GM21360 (cell line): ENCODE results near the gene CDK5RAP2.

ENCODE experiments used
- ATAC-seq: cut with Tn5 transposase; IDR thresholded peaks from one replicate; pipeline ENCODE4 v1.9.1; 2021; ENCODE audit warnings: mild to moderate bottlenecking, moderate library complexity; ENCODE audit not compliant: unreplicated experiment

The CDK5RAP2 gene

GRCh38 chr9:120386390-120387131 is 193.4 kb downstream of the CDK5RAP2 start:
- ATAC-seq, result no peak

DNA sequence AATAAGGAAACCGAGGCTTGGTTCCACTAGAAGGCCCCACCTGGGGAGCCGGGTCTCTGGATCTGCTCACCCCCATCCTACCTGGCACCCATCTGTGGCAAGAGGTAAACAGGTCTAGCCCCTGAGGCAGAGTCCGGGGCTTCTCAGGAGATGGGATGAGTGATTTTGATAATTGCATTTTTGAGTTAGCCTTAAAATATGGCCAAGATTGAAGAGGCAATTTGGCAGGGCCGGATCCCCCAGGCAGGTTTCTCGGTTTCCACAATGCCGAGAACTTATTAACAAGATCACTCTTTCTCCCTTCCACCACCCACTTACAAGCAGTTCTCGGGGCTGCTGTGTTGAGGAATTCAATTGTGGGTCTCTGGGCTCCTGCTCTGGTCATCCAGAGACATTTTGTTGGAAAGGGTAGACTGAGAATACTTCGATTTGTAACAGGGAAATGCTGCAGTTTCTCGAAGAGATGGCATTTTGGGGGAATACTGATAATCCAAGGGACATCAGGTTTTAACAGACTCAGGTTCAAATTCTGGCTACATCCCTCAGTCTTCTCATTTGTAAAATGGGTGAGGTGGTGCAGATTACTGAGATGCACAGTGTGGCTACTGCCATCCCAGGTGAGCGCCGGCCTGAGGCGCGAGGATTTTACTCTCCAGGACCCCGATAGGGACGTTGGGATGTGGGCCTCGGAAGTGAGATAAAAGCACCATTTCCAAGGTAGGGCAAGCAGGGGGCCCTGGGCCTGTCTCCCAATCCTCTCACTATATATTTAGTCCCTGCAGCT is 194.2 kb downstream of the CDK5RAP2 start:
- ATAC-seq, result no peak

- no peak for ATAC-seq
These were observed 195.1 kb downstream of the CDK5RAP2 start for GRCh38 chr9:120384925-120385272.

- ATAC-seq, result no peak
These were observed 195.7 kb downstream of the CDK5RAP2 start for GRCh38 chr9:120383999-120384924.

- no peak for ATAC-seq
These were observed 196.4 kb downstream of the CDK5RAP2 start for GRCh38 chr9:120383611-120383998.

DNA sequence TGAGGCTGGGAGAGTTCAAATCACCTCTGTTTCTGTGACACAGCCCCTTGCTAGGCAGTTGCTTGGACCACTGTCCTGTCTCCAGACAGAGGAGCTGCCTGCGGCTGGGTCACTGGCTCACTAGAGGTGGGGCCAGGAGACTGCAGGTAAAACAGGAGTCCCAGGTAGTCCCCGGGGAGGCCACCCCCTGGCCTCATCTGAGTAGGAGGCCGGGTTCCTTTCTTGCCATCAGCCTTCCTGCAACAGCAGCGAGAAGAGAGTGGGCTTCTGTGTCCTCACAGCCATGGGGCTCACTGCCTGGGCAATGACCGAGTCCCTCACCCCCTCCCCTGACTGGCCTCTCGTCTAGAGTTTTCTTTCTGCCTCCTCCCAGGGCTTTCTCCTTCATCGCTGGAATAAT is 197.5 kb downstream of the CDK5RAP2 start:
- ATAC-seq, result no peak

- no peak for ATAC-seq
These were observed 198.1 kb downstream of the CDK5RAP2 start for GRCh38 chr9:120381839-120382238.

DNA sequence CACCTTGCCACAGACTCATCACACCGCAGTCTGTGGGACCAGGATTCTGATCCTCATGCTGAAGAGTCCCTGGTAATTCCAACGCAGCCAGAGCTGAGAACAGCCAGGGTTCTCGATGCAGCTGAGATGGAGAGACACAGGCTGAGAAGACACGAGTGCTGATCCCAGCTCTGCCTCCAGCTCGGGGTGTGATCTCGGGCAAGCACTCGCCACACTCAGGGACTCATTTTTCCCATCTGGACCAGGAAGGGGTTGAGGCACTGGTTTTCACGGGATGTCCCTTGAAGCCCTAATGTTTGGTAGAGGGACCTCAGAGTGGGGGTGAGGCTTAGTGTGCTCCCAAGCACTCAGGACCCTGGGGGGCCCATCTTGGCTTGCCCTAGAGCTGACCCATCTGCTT is 200.4 kb downstream of the CDK5RAP2 start:
- ATAC-seq, result no peak

GRCh38 chr9:120378680-120379079 is 201.3 kb downstream of the CDK5RAP2 start:
- no peak for ATAC-seq

DNA sequence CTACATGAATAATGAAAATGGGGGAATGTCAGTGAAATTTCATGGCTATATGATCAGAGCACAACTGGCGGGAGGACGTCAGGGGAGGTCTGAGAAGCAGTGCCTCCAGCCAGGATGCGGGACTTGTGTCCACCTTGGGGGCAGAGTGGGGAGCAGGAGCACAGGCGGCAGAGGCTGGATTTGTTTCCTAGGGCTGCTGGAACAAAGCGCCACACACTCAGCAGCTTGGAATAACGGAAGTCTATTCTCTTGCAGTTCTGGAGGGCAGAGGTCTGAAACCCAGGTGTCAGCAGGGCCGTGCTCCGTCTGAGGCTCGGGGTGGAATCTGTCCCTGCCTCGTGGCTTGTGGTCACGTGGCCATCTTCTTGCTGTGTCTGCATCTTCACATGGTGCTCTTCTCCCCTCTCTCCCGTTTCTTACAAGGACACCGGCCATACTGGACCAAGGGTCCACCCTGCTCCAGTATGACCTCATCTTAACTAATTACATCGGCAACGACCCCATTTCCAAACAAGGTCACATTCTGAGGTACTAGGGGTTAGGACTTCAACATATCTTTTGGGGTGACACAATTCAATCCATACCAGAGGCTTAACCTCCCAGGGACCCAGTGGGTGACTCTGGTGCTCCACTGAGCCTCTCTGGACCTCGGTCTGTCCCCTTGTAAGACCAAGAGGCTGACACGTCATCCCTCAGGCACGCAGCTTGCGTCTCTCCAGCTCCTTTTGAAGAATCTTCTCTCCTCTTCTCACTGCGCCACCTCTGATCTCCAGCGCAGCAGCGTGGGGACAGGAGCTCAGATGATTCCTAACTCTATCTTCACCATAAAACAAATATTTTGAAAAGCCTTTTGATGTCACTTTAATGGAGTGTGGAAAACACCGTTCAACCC is 202.5 kb downstream of the CDK5RAP2 start:
- ATAC-seq, result no peak

GRCh38 chr9:120376101-120376500 is 203.9 kb downstream of the CDK5RAP2 start:
- no peak for ATAC-seq

- no peak for ATAC-seq
These were observed 204.7 kb downstream of the CDK5RAP2 start for GRCh38 chr9:120375316-120375715.

GRCh38 chr9:120374817-120375216 is 205.2 kb downstream of the CDK5RAP2 start:
- ATAC-seq, result no peak

DNA sequence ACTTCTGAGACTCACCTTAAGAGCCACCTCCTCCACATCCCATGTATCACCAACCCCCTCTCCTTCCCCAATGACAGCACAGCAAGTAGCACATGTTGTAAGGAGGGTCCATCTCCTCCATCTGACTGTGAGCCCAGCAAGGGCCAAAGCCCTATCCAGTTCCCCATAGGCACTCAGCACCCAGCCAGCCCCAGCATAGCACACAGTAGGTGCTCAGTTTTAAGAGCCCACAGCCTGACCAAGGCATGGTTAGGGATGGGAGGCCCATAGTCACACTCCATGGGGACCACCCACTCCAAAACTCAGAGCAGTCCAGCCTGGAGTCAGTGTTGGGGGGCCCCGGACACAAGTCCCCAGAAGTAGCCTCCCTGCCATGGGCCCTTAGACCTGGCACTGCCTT is 205.7 kb downstream of the CDK5RAP2 start:
- no peak for ATAC-seq

DNA sequence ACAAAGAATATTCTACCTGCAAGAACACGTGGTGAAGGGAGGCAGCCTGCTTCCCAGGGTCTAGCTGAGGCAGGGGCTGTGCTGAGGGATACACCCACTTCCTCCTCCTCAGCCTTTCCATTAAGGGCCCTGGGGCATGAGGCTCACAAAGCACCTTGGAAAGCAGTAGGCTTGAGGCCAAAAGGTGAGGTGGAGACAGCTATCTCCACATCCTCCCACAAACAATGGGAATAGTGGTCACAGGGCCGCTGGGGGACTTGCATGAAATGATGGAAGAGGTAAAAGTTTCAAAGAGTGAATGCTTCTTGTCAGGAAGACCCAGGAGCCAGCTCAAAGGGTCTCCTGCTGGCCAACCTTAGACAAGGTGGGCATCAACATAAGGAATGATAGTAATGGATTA is 207.9 kb downstream of the CDK5RAP2 start:
- ATAC-seq, result no peak

DNA sequence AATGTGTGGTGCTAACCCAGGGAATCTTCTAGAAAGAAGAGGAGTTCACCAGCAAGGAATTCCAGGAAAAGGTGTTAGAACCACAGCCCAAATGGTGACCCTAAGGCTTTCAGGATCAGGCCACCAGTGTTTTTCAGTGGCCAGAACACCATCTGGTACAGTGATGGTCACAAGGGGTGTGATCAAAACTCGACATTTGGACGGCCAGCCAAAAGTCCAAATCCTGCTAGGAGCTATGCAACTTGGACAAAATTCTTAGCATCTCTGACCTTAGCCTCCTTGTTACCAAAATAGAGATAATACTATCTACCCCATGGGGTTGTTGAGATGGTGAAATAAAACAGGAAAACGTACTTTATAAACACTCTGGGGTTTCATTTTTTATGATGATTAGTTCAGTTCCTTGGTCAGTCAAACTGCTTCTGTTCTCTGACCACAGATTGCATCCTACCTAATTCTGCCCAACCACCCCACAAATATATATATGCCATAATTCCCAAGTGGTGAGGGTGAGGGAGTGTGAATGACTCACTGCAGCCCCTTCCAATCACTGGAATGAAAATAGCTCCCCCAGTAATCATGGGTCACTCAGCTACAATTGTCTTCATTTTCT is 210.3 kb downstream of the CDK5RAP2 start:
- no peak for ATAC-seq

- ATAC-seq, result no peak
These were observed 211.2 kb downstream of the CDK5RAP2 start for GRCh38 chr9:120368799-120369198.

DNA sequence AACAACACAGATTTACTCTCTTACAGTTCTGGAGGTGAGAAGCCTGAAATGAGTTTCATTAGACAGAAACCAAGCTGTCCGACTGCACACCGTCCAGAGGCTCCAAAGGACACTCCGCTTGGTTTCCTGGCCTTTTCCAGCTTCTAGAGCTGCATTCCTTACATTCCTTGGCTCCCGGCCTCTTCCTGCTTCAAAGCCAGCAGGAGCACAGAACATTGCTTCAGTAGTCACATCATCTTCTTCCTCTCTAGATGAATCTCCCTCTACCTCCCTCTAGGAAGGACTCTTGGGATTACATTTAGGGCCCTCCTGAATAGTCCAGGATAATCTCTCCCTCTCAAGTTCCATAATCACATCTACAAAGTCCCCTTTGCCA is 213.3 kb downstream of the CDK5RAP2 start:
- no peak for ATAC-seq

- ATAC-seq, result no peak
These were observed 214.6 kb downstream of the CDK5RAP2 start for GRCh38 chr9:120365386-120365785.

GRCh38 chr9:120363697-120364096 is 216.3 kb downstream of the CDK5RAP2 start:
- ATAC-seq, result no peak
